Embryonic facial prominence (tissue), 1 donor: ENCODE data around the gene INTS14.

Experiments
- DNase-seq: peaks from one replicate; pipeline ENCODE4 v3.0.0-alpha.2; 2016; ENCODE audit errors: extremely low spot score

The INTS14 gene

DNA sequence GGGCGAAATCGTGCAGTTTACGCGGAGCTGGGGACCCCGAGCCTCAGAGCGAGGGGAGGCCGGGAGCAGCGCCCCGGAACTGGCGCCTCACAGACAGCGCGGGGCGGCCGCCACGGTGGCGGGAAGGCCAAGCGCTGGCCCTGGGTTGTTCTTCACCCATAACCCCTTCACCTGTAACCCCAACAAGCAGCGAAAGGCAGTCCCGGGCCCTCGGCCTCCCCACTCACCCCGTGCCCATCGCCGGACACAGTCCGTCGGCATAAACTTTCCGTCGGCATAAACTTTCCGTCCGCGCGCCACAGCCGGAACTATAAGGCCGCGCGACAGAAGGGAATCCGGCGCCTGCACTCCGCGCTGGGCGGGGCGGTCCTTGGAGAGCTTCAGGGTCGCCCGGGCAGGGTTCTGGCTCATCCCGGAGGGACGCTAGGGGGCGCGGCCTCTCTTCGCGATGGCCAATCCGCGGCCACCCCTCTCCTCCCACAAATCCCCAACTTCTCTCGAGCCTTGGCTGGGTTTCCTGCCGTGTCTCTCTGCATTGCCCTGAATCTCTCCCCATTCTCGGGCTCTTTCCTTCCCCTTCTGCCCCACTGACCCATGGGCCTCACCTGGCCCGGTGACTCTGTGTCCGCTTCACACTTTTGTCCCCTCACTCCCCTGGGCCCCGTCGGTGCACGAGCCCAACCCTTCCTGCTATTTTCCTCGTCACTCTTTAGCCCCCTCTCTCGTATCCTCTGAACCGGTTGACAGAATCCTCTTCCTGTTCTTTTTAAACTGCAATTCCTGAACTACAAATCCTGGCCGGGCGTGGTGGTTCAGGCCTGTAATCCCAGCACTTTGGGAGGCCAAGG is at the start of gene INTS14:
TSS of gene INTS14 (minus strand) at position 261 of the 848 bp plus-strand sequence. CDS start 3,751 bp downstream, outside the sequence.
- DNase-seq = peak; percentile 92

DNA sequence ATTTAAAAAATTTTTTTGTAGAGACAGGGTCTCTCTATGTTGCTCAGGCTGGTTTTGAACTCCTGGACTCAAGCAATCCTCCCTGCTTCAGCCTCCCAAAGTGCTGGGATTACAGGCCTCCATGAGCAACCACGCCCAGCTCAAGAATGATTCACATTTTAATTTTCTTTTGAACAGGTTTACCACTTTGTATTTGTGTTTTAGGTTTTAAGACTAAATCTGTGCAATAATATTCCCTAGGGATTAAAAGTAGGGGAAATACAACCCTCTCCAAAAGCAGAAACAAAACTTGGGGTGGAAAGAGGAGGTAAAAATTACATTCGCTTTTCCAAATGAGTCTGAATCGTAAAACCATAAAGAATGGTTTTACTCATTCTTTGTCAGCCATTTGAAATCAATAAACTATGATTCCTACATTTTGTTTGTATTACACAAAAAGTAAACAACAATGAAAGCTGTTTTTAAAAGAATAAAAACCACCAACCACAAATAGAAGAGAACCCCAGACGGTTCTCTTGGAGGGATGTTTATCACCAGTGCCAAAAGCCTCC is 48.6 kb upstream of the INTS14 start:
- no peak for DNase-seq

GRCh38 chr15:65655457-65655856 is 44.5 kb upstream of the INTS14 start:
- no peak for DNase-seq

DNA sequence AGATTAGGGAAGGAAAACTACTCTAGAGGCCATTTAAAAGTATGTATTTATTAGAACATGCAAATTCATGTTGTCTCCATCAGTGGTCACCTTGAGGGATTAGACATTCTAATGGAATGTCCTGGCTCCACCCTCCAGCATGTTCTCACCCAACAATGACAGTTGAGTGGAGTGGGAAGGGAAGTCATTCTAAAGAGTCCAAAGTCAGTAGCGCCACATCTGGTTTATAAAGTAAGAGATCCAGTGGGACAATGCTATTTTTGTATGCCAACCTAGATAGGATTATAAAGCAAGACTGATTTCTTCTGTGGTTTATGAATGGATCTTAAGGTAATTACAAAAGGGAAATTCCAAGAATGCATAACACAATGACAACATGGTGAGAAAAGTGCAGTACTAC is 44.1 kb upstream of the INTS14 start:
- DNase-seq = no peak

DNA sequence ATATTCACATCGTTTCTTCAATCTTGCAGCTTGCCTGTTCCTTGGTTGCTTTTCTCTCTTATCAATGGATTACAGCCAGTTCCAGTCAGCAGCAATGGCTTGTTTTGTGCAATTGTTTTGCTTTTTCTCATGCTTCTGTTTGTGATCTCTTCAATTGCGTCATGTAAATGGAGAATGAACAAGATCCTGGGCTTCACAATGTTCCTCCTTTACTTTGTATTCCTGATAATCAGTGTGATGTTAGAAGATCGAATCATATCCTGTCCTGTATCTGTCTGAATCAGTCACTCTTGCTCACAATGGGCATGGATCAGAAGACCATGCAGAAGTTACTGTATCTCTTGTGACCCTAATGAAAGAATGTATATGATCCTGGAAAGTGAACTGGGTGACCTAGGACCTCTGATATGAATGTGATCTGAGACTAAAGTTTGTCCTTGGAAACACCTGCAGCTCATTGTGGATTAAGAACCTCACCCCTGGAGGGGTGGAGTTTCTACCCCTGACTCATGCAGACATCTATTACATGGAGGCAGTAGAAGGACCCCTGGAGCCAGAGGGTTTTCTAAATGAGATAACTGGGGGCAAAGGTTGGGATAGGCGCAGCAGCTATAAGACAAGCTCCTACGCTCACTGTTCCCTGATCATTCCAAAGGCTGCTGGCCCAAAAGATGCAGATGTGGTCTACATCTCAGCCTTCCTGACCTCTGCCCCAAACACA is 43.0 kb upstream of the INTS14 start:
- DNase-seq = no peak

DNA sequence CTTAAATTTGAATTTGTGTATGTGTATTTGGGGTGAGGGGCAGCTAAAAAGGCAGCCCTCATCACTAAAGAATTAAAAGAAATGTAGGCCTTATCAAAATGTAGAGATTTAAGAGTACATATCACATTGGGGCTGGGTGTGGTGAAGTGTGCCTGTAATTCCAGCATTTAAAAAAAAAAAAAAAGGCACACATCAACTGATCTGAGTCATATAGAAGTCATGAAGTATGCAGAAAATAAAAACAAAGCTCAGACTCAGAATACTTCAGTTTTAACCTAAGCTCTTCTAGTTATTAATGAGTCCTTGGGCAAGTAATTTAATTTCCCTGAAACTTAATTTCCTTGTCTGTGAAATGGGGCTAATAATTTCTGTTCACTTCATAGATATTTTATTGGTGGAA is 42.4 kb upstream of the INTS14 start:
- DNase-seq = no peak

DNA sequence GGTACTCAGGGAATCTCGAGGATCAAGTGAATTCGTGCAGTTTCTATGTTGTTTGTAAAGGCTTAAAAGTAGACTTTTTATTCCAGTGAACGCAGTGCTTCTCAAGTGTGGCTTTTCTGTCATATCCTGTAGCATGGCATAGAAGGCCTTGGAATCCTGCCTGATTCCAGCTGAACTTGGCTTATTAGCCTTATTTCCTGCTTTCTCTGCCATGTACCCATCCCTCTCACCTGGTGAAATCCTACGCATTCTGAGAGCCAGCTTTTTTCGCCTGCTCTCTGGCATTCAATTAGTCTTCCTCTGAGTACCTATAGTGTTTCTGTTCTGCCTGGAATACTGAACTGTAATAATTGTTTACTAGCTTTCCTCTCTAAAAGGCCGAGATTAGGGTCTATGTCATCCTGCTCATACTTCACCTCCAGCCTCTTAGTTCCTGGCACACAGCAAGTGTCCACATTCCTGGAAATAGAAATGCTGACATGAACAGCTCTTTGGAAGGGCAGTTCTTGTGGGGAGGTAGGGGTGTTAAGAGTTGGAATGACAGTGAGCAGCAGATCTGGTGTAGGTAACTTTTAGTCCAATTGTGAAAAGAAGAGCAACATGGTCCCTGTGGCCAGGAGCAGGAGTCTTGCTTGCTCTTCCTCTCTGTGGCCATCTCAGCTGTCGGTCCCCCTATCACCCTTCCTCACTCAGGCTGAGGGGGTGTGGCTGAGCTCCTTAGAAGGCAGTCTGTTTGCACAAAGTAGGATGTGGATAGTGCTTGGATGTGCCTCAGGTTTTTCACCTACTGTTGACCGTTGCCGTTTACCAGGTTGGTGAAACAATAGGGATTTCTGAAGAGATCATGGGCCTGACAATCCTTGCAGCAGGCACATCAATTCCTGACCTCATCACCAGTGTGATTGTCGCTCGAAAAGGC is 41.2 kb upstream of the INTS14 start:
- DNase-seq = no peak

DNA sequence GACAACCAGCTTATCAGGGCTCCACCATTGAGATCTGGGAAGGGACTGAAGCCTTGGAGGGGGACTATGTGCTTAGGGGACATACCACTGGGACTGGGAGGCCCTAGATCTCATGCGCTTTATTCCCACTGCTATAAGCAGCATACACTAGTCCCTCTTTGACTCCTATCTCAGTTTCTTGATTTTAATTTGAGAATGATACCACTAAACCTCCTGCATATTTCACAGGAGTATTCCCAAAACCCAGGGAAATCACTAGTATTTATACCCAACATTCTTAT is 40.1 kb upstream of the INTS14 start:
- no peak for DNase-seq

- DNase-seq = no peak
Measured at GRCh38 chr15:65650312-65651041, 39.5 kb upstream of the INTS14 start.

DNA sequence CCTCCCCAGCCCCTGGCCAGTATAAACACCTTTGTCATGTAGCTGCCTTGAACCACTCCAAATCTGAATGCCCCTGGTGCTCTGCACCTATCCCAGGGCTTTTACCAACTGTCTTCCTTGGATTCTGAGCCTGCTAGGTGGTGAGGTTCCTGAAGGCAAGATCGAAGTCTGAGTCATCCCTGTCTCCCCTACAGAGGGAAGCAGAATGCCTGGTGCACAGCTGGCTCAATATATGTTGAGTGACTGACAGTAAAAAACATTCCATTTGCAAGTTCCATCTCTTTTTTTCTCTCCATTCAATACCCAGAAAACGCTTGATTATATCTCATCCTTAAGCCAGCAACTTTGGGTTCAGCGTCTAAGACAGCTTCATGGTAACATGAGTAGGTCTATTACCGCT is 35.6 kb upstream of the INTS14 start:
- DNase-seq = no peak

DNA sequence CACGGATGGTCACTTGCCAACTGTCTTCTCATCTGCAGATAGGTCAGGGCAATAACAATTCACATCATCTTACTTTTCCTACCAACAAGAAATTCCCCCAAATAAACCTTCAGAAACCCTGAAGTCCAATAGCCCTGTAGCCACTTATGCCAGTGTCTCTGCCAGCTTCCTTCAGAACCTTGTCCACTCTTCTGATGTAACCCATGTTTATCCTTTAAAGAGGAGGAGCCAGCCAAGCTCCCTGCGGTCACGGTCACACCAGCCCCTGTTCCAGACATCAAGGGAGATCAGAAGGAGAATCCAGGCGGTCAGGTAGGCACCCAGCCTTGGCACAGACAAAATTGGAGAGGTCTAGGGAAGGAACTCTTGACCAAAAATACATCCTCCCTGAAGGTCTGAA is 34.5 kb upstream of the INTS14 start:
- DNase-seq = no peak

DNA sequence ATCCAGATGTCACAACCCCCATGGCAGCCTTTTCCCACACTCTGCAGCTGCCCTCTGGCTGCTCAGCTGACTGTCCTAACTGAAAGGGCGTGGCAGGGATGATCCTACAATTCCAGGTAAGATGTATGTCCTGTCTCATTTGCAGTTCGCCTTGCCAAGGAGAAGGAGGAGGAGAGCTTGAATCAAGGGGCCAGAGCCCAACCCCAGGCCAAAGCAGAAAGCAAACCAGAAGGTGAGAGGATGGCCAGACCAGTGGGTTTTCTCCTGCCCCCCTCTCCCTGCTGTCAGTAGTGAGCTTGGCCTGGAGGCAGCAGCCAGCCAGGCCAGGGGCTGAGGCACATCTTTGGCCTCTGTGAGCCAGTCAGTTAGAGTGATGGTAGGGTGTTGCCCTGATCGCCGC is 33.4 kb upstream of the INTS14 start:
- DNase-seq = no peak

- DNase-seq = no peak
Measured at GRCh38 chr15:65642594-65642993, 31.7 kb upstream of the INTS14 start.

GRCh38 chr15:65641768-65642475 is 31.0 kb upstream of the INTS14 start:
- DNase-seq = no peak

DNA sequence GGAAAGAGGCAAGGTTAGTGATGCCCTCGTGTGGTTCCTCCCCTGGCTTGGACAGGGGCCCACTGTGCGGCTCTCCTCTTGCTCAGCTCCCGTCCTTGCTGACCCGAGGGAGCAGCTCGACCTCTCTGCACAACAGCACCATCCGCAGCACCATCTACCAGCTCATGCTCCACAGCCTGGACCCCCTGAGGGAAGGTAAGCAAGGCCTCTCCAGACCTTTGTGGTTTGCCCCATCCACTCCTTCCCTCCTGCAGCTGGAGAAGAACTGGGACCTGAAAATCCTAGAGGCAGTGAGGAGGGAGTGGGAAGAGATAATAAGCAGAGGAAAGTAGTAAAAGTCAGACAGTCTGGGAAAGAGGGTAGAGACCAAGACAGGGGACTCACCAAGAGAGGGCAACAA is 28.6 kb upstream of the INTS14 start:
- no peak for DNase-seq

GRCh38 chr15:65638681-65639089 is 27.8 kb upstream of the INTS14 start:
- peak; percentile 92 for DNase-seq

GRCh38 chr15:65638109-65638508 is 27.2 kb upstream of the INTS14 start:
- DNase-seq = no peak

DNA sequence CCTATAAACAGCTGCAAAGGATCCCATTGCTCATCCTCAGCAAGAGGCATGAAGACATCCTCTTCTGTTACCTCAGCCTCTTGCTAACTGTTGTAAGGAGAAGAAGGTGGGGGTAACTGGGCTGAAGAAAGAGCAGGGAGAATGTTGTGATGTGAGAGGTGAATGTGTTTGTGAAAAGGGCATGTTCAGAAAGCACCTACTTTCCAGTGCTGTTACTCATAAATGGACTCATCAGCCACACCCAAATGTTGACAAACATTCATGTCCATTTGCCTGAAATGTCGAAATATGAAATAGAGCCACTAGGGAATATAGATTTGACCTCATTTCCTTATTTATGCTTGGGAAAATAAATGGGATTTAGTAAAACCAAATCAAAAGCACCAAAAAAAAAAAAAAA is 23.4 kb upstream of the INTS14 start:
- no peak for DNase-seq

- DNase-seq = no peak
Measured at GRCh38 chr15:65633752-65634151, 22.8 kb upstream of the INTS14 start.

GRCh38 chr15:65632780-65633375 is 21.9 kb upstream of the INTS14 start:
- no peak for DNase-seq
